ENCODE measurements around the gene CCDC146.
"Not testable (repeated sequence)": the region's sequence is repeated elsewhere in the genome, so short reads cannot be mapped to it uniquely, and the experiment has no call there.

The CCDC146 gene

GRCh38 chr7:77328669-77329068 is 206.3 kb downstream of the CCDC146 start:
- no peak overlapping the region for H3K4me3 ChIP-seq (ENCODE audit: low read depth, low read length)
- TF ChIP-seq CTCF (IDR thresholded peaks at IDR 0.05; ENCODE audit: insufficient read depth, low read depth, low read length, missing control alignments): no peak
- DNase-seq (ENCODE audit: low read depth): peak; percentile 31

DNA sequence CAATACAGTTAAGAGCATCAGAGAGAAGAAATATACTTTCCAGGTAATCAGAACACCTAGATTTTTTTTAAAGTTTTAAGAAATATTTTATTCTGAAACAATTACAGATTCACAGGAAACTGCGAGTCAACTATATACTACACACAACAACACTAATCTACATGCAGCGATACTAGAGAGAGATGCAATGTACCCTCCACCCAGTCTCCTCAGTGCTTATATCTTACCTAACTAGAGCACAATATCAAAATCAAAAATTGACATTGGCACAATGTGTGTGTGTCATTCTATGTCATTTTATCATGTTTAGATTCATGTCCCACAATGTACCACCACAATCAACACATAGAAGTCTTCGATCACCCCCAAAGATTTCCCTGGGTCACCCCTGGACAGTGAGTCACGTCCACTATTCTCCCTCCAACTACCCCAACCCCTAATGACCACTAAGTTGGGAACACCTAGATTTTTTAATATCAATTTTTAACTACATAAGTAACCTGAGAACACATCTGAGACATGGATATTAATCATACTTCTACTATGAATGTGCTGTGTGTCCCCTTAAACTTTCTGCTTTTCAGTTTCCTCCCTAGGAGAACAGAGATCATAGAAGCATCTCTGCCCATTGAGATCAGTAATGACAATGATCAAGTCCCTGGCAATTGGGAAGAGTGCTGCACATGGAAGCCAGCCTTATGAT is 207.2 kb downstream of the CCDC146 start:
- no peak overlapping the region for H3K4me3 ChIP-seq (ENCODE audit: low read depth, low read length)
- DNase-seq (ENCODE audit: low read depth): peak; percentile 26
- TF ChIP-seq CTCF (IDR thresholded peaks at IDR 0.05; ENCODE audit: insufficient read depth, low read depth, low read length, missing control alignments): no peak

DNA sequence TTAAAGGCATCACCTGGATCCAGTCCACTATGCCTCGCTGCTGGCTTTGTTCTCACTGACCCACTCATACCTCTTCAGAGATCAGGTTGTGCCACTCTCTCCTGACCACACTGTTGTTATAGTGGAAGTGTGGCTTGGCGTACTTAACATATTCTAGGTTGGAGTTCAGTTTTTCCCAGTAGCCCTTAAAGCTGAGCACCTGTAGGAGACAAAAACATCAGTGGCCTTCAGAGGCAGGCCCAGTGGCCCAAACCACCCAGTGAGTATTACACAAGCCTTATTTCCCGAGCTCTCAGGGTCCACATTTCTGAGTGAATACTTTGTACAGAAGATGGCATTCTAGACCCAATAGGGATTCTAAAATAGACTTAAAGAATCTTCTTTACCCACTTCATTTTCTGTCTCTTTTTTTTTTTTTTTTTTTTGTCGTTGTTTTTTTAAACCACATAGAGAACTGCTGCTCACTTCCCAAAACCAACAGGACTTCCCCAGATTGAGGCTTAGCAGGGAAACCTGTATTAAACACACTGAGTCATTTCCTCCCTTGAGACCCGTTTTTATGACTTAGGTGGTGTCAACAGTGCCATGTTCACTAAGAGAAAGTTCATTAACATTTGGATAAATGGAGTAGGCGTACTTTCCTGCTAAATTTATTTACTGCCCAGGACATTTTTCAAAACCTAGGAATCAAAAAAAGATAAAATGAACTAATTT is 207.9 kb downstream of the CCDC146 start:
- no peak overlapping the region for H3K4me3 ChIP-seq (ENCODE audit: low read depth, low read length)
- peak; percentile 85 for DNase-seq (ENCODE audit: low read depth)

GRCh38 chr7:77331938-77332695 is 209.7 kb downstream of the CCDC146 start:
- DNase-seq (ENCODE audit: low read depth): peak; percentile 94
- TF ChIP-seq CTCF (IDR thresholded peaks at IDR 0.05; ENCODE audit: insufficient read depth, low read depth, low read length, missing control alignments): peak; percentile 62
- H3K4me3 ChIP-seq (ENCODE audit: low read depth, low read length): no peak overlapping the region

More for the DNA sequence above, 207.9 kb downstream of the CCDC146 start:
- no peak for TF ChIP-seq CTCF (IDR thresholded peaks at IDR 0.05; ENCODE audit: insufficient read depth, low read depth, low read length, missing control alignments)

GRCh38 chr7:77334039-77334438 is 211.6 kb downstream of the CCDC146 start:
- not testable (repeated sequence) for H3K4me3 ChIP-seq (ENCODE audit: low read depth, low read length); DNase-seq (ENCODE audit: low read depth)

- no peak for TF ChIP-seq CTCF (IDR thresholded peaks at IDR 0.05; ENCODE audit: insufficient read depth, low read depth, low read length, missing control alignments)
- DNase-seq (ENCODE audit: low read depth): no peak
- H3K4me3 ChIP-seq (ENCODE audit: low read depth, low read length): no peak overlapping the region
Measured at GRCh38 chr7:77335581-77335980, 213.2 kb downstream of the CCDC146 start.

DNA sequence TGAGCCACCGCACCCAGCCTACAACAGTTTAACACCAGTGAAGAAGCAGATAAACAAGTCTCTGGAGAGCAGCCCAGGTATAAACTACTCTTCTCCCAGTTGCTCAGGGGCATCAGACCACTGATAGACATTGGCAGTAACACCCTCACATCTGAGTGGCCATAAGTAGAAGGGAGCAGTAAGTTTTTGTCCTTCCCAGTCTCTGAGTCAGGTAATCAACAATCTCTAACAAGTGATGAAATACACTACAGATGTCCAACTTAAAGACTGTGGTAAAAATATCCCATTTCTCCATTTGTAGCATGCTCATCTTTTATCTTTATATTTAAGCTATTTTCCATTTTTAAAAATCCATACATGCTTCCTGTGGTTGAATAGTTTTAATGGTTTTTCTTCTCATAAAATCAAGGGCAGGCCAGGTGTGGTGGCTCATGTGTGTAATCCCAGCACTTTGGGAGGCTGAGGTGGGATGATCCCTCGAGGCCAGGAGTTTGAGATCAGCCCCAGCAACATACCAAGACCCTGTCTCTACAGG is 215.1 kb downstream of the CCDC146 start:
- DNase-seq (ENCODE audit: low read depth): no peak
- no peak overlapping the region for H3K4me3 ChIP-seq (ENCODE audit: low read depth, low read length)
- no peak for TF ChIP-seq CTCF (IDR thresholded peaks at IDR 0.05; ENCODE audit: insufficient read depth, low read depth, low read length, missing control alignments)

Data from GM12865 (cell line).